HuH-7 (cell line): Measurements from ENCODE around the gene SLC6A19.
"Not testable (repeated sequence)": the region's sequence is repeated elsewhere in the genome, so short reads cannot be mapped to it uniquely, and the experiment has no call there.

ENCODE experiments used
- DNase-seq: peaks from one replicate; pipeline ENCODE4 v3.0.0; 2011; ENCODE audit warnings: low spot score

SLC6A19 gene

DNA sequence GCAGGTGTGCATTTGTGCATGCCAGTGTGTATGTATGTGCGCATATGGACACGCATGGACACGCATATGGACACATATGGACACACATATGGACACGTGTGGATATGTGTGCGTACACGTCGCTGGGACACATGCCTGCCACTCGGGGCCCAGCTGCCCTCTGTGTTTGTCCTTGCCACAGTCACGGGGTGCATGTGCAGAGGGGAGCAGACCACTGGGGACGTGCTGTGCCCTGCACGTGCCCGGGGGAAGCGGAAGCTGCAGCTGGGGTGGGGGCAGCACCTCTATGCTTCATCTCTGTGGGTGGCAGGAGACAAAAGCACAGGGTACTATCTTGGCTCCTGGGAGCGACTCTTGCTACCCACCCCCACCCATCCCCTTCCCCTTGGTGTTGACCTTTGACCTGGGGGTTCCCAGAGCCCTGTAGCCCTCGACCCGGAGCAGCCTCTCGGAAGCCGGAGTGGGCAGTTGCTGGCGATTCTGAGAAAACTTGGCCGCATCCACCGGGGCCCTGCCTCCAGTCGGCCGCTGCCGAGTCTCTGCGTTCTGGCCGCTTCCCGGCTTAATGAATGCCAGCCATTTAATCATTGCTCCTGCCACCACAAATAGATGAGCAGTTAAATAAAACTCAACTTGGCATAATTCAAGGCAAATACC lies 21.4 kb downstream of the SLC6A19 start:
- DNase-seq = no peak

DNA sequence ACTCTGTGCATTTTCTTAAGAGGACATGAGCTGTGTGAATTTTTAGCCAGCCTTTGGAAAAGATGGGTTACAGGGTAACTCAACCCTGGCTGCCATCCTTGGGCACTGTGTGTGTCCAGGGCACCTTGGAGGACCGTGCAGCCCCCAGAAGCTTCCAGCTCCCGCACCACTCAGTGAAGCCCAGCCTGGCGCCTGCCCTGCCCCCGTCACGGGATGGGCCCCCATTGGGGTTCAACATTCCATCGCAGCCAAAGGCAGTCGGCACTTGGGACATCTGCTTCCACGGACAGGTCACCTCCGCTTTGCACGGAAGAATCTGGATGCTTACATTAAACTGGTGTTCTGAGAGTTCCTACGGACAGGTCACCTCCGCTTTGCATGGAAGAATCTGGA lies 21.9 kb downstream of the SLC6A19 start:
- DNase-seq = no peak

DNA sequence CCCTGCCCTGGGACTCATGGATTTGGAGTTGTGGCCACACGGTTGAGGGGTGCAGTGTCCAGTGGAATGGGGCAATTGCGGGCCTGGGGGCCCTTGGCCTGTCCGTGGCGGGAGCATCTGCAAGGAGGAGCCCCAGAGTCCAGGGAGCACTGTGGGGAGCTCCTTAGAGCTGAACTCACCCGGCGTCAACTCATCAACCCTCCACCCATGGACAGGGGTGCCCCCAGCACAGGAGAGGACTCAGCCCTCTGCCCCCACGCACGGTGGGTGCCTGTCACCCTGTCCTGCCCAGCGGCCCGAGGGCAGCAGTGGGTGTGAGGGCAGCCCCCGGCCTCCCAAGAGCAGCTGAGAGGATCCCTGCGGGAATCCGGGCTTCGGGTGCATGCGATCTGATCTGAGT lies 23.2 kb downstream of the SLC6A19 start:
- no peak for DNase-seq

GRCh38 chr5:1225081-1225480 lies 23.7 kb downstream of the SLC6A19 start, which contains the start of gene SLC6A18:
Gene SLC6A18 (plus strand): TSS chr5:1225381. CDS start chr5:1225478, 97 bp downstream.
- no peak for DNase-seq

GRCh38 chr5:1226231-1226630 lies 24.8 kb downstream of the SLC6A19 start:
- DNase-seq = no peak

- no peak for DNase-seq
These were observed 25.6 kb downstream of the SLC6A19 start for GRCh38 chr5:1226839-1227581.

DNA sequence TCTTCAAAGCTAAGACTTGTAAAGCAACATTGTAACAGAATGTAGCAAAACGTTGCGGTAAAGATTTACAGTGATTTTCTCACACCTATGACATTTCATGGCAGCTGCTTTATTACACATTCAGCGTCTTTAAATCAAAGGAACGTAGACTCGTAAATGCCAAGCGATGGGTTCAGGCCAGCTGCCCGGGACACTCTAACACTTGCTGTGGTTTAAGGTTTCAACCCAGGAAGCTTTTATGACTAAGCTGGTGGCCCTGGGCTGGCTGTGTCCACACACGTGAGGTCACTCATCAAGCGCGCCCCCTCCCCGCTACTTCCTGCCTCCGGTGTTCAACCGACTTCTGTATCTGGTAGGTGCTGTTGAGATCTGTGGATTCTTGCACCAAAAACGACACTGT lies 26.3 kb downstream of the SLC6A19 start:
- peak; percentile 44 for DNase-seq

DNA sequence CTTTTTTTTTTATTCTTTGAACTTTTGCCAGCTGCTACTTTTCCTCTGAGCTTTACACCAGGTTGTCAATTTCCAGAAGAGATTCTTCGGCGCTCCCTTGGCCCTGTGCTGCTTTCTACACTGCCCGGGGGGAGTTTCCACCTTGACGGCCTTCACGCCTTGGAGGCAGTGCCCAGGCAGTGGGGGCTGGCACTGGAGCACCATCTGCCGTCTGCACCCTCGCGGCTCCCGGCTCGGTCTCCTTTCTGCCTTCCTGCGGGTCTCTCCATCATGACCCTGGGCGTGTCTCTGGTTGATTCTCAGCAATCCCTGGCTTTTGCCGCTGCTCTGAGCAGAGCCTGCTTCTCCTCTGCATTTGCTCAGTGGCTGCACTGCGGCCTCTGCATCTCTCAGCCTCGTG lies 26.7 kb downstream of the SLC6A19 start:
- no peak for DNase-seq

DNA sequence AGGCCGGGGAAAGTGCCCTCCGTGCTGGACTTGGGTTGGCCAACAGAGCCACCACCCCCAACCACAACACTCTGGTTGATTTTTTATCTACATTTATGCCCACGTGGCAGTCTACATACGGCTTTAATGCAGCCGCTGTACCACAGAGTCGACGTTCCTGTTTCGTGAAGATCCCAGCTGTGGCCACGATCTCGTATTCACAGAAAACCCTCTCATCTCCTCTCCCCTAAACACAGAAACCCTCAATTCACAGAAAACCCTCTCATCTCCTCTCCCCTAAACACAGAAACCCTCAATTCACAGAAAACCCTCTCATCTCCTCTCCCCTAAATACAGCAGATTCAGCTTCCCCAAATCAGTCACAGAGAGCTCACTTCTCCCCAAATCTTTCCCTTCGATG lies 27.6 kb downstream of the SLC6A19 start:
- DNase-seq = not testable (repeated sequence)

GRCh38 chr5:1229822-1230221 lies 28.4 kb downstream of the SLC6A19 start:
- DNase-seq = no peak

- DNase-seq = no peak
These were observed 29.2 kb downstream of the SLC6A19 start for GRCh38 chr5:1230551-1230950.

DNA sequence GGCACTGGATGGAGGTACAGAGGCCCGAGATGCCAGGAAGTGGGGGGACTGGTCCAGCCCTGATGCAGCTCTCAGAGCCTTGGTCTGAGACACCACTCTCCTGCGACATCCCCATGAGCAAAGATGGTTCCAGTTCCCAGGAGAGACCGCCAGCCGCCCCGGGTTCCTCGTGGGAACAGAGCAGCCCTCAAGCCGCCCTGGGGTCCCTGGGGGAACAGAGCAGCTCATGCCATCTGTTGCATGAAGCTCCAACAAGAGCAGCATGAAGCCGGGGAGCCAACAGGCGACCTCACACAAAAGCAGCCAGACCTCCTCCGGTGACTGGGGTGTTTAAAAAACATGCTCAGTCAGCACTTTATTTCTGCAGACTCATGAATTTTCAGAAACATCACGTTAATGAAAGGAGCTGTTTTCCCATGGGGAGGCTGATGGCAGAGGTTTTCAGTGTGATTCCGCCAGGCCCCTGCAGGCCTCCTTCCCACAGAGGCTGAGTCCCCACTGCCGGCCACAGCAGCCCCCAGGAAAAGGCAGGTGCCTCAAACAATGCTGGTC lies 30.0 kb downstream of the SLC6A19 start:
- DNase-seq = no peak

DNA sequence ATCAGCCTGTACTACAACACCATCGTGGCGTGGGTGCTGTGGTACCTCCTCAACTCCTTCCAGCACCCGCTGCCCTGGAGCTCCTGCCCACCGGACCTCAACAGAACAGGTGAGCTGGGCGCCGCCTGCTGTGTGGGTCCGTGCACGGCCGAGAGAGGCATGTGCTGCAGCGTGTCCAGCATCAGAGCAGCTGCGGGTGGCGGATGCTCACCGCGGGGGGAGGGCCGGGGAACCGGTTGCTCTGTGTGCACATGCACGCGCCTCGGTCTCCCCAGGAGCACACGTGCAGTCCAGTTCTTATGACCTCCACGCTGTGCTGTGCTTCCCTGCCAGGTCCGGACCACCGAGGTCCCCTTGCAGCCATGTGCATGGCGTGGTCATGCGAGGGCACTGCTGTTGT lies 31.4 kb downstream of the SLC6A19 start:
- no peak for DNase-seq

DNA sequence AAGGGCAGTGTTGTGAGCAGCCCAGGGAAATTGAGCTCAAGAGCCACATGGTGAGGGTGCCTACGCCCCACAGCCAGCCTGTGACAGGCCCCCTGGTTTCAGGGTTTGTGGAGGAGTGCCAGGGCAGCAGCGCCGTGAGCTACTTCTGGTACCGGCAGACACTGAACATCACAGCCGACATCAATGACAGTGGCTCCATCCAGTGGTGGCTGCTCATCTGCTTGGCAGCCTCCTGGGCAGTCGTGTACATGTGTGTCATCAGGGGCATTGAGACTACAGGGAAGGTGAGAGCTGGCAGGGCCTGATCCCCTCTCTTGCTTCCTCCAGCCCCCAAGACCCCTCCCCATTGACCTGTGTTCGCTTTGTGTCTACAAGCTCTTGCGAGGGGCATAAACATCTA lies 34.0 kb downstream of the SLC6A19 start:
- peak; percentile 77 for DNase-seq

GRCh38 chr5:1235838-1236237 lies 34.4 kb downstream of the SLC6A19 start:
- DNase-seq = no peak

DNA sequence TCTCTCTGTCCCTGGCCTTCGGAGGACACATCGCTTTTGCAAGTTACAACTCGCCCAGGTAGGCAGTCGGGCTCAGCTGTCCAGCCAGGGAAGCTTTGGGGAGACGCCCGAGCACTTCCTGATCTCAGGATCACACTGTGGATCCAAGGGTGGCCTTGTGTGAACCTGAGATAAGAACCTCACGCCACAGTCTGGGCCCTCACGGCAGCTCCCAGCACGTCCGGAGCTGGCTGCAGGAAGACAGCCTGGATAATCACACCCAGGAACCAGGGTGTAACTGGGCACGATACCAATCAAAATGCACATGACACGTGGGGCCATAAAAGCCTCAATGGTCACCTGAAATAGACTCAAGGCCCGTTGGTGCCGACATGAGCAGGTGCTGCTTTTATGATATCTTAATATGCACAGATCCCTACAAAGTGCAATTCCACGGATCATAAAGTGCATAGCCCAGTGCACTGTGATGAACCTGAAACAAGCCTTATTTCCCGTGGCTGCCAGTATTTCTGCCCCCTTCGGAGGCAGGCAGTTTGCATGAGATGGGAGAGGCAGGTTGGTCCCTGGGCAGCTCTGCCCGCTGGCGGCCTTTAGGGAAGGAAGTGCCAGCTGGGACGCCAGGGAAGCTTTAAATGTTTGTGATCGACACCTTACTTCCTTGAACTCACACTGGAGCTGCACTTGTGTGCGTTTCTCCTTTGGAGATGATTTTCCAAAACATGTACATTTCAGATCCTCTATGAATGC lies 38.3 kb downstream of the SLC6A19 start:
- DNase-seq = no peak

GRCh38 chr5:1240496-1241260 lies 39.3 kb downstream of the SLC6A19 start:
- DNase-seq = no peak

- DNase-seq = no peak
These were observed 40.2 kb downstream of the SLC6A19 start for GRCh38 chr5:1241509-1242080.

GRCh38 chr5:1242733-1243486 lies 41.5 kb downstream of the SLC6A19 start:
- DNase-seq = no peak

- DNase-seq = no peak
These were observed 42.2 kb downstream of the SLC6A19 start for GRCh38 chr5:1243487-1244130.
